ENCODE measurements around the gene METTL6. TPM values are rescaled to one million over a fixed set of nuclear protein-coding genes. Genes with fewer than 3 reads are reported as not detected.
"Not testable (repeated sequence)": the region's sequence is repeated elsewhere in the genome, so short reads cannot be mapped to it uniquely, and the experiment has no call there.

METTL6 gene
- total RNA-seq, 4 donors from 2014 or later, result 2.6 to 9.6 (median 9.0) TPM

GRCh38 chr3:15398731-15399133, 28.6 kb downstream of the METTL6 start:
- H3K27ac ChIP-seq; H3K4me1 ChIP-seq; H3K27me3 ChIP-seq; H3K36me3 ChIP-seq; DNase-seq; in situ Hi-C loops (cut with MboI; ENCODE audit: low pct_ligation_motif_present in 1 of 4, low pct_unique_long_range_greater_than_20kb in 1 of 4, low sequenced_read_pairs in 3 of 4); intact Hi-C loops (cut with DNase I; ENCODE audit: low total_unique reads); H3K4me3 ChIP-seq; H3K9me3 ChIP-seq: not testable (repeated sequence)
- 92% methylated on average over 3 of the region's 3 CpGs; no CpG with 5 or more reads in 1 of the 2 donors for WGBS, 2 donors (ENCODE audit: low coverage in 1 of 2)
- peak in 3 of 5 experiments; percentile 33 to 51 (median 37) for TF ChIP-seq CTCF (IDR thresholded peaks at IDR 0.05)

- H3K4me1 ChIP-seq; DNase-seq; H3K27me3 ChIP-seq; H3K36me3 ChIP-seq; H3K27ac ChIP-seq; H3K4me3 ChIP-seq; H3K9me3 ChIP-seq; in situ Hi-C loops (cut with MboI; ENCODE audit: low pct_ligation_motif_present in 1 of 4, low pct_unique_long_range_greater_than_20kb in 1 of 4, low sequenced_read_pairs in 3 of 4); intact Hi-C loops (cut with DNase I; ENCODE audit: low total_unique reads): not testable (repeated sequence)
- 87 to 89% methylated on average over 2 of the region's 2 CpGs for WGBS, 2 donors (ENCODE audit: low coverage in 1 of 2)
These were observed 34.1 kb downstream of the METTL6 start for GRCh38 chr3:15393252-15393651.

- intact Hi-C loops (cut with DNase I; ENCODE audit: low total_unique reads), result no loop called here
- DNase-seq, result no peak
- H3K27me3 ChIP-seq, result no peaks in the 10 kb centered on the region
- no peak overlapping the region for H3K4me3 ChIP-seq
- no peaks in the 10 kb centered on the region for H3K36me3 ChIP-seq
- 75 to 97% methylated on average over 3 to 5 of the region's 5 CpGs for WGBS, 2 donors (ENCODE audit: low coverage in 1 of 2)
- H3K9me3 ChIP-seq, result no peaks in the 10 kb centered on the region
- TF ChIP-seq POLR2AphosphoS5 (IDR thresholded peaks at IDR 0.05) (no peak), POLR2A (IDR thresholded peaks at IDR 0.05) (no peak), CTCF (IDR thresholded peaks at IDR 0.05) (no peak), EP300 (IDR thresholded peaks at IDR 0.05; ENCODE audit: low read depth) (no peak)
- in situ Hi-C loops (cut with MboI; ENCODE audit: low pct_ligation_motif_present in 1 of 4, low pct_unique_long_range_greater_than_20kb in 1 of 4, low sequenced_read_pairs in 3 of 4), result no loop called here
- peaks cover 0 to 4% (median 0%) of the 10 kb centered on the region in 4 donors for H3K4me1 ChIP-seq
- no peak overlapping the region for H3K27ac ChIP-seq
These were observed 36.3 kb downstream of the METTL6 start for GRCh38 chr3:15391007-15391406.

GRCh38 chr3:15390460-15390859, 36.9 kb downstream of the METTL6 start:
- Histone ChIP-seq H3K36me3 (no peaks in the 10 kb centered on the region), H3K27me3 (no peaks in the 10 kb centered on the region), H3K4me3 (no peak overlapping the region), H3K27ac (no peak overlapping the region), H3K9me3 (no peaks in the 10 kb centered on the region), H3K4me1 (peaks cover 0 to 4% (median 0%) of the 10 kb centered on the region in 4 donors)
- no peak for TF ChIP-seq POLR2AphosphoS5 (IDR thresholded peaks at IDR 0.05)
- no peak for TF ChIP-seq CTCF (IDR thresholded peaks at IDR 0.05)
- TF ChIP-seq POLR2A (IDR thresholded peaks at IDR 0.05), result no peak
- no peak for TF ChIP-seq EP300 (IDR thresholded peaks at IDR 0.05; ENCODE audit: low read depth)
- WGBS, 2 donors (ENCODE audit: low coverage in 1 of 2), result 50 to 54% methylated on average over 2 to 6 of the region's 6 CpGs
- DNase-seq, result no peak
- intact Hi-C loops (cut with DNase I; ENCODE audit: low total_unique reads) (no loop called here), in situ Hi-C loops (cut with MboI; ENCODE audit: low pct_ligation_motif_present in 1 of 4, low pct_unique_long_range_greater_than_20kb in 1 of 4, low sequenced_read_pairs in 3 of 4) (no loop called here)

- not testable (repeated sequence) for H3K4me1 ChIP-seq, H3K4me3 ChIP-seq
These were observed 39.0 kb downstream of the METTL6 start for GRCh38 chr3:15388335-15388734.

More at GRCh38 chr3:15388335-15388734, 39.0 kb downstream of the METTL6 start:
- H3K36me3 ChIP-seq; H3K27me3 ChIP-seq; H3K9me3 ChIP-seq; intact Hi-C loops (cut with DNase I; ENCODE audit: low total_unique reads); DNase-seq; H3K27ac ChIP-seq: not testable (repeated sequence)
- 92% methylated on average over 3 of the region's 3 CpGs; no CpG with 5 or more reads in 1 of the 2 donors for WGBS, 2 donors (ENCODE audit: low coverage in 1 of 2)
- in situ Hi-C loops (cut with MboI; ENCODE audit: low pct_ligation_motif_present in 1 of 4, low pct_unique_long_range_greater_than_20kb in 1 of 4, low sequenced_read_pairs in 3 of 4), result loop anchor here in 3 of 4 donors (10.0 kb wide), 1 partner anchor 124 kb away; no protein-coding TSS in a partner anchor
